Neutrophil (primary cell): ENCODE data around the gene TCF19.

Source experiments
- H3K27ac ChIP-seq: fragments of 200-600 bp; sonication (generic); 2 replicates; pipeline ENCODE4 v1.5.1; 2016; ENCODE audit warnings: mild to moderate bottlenecking, moderate library complexity
- H3K27me3 ChIP-seq: fragments of 200-600 bp; sonication (generic); 2 replicates; pipeline ENCODE4 v1.6.0; 2016; ENCODE audit warnings: mild to moderate bottlenecking
- H3K36me3 ChIP-seq: fragments of 200-600 bp; sonication (generic); 2 replicates; pipeline ENCODE4 v1.5.1; 2017
- H3K4me1 ChIP-seq, 2 experiments: fragments of 200-600 bp in 1 of 2; sonication (generic) in 1 of 2; 1 replicate in 1 of 2; 2 replicates in 1 of 2; pipeline versions ENCODE4 v1.5.1 to v1.6.1; 2013 to 2016; ENCODE audit warnings: low read depth in 1 of 2, low read length in 1 of 2, mild to moderate bottlenecking in 1 of 2, moderate library complexity in 1 of 2; ENCODE audit not compliant: control insufficient read depth in 1 of 2, insufficient read depth in 1 of 2
- H3K4me3 ChIP-seq, 2 experiments: fragments of 200-600 bp in 1 of 2; sonication (generic) in 1 of 2; 1 replicate in 1 of 2; 2 replicates in 1 of 2; pipeline ENCODE4 v1.5.1; 2013 to 2016; ENCODE audit warnings: low read depth in 1 of 2, low read length in 1 of 2, mild to moderate bottlenecking in 1 of 2, moderate library complexity in 1 of 2
- H3K9me3 ChIP-seq: fragments of 200-600 bp; sonication (generic); 2 replicates; pipeline ENCODE4 v1.5.1; 2016
- CTCF ChIP-seq: fragments of 200-600 bp; sonication (generic); IDR thresholded peaks from 2 replicates; pipeline ENCODE4 v1.5.1; 2016; ENCODE audit warnings: antibody characterized with exemption

TCF19 gene

GRCh38 chr6:31171931-31172905, 13.8 kb downstream of the TCF19 start:
- no peak for TF ChIP-seq CTCF
- H3K27me3 ChIP-seq = no peaks in the 10 kb centered on the region
- no peaks in the 10 kb centered on the region for H3K36me3 ChIP-seq
- H3K9me3 ChIP-seq = no peaks in the 10 kb centered on the region
- H3K4me3 ChIP-seq = no peak overlapping the region
- H3K4me1 ChIP-seq = no peaks in the 10 kb centered on the region
- no peak overlapping the region for H3K27ac ChIP-seq

GRCh38 chr6:31172973-31173384, 14.6 kb downstream of the TCF19 start:
- Histone ChIP-seq H3K4me1 (no peaks in the 10 kb centered on the region), H3K36me3 (no peaks in the 10 kb centered on the region), H3K27ac (no peak overlapping the region), H3K27me3 (no peaks in the 10 kb centered on the region), H3K9me3 (no peaks in the 10 kb centered on the region), H3K4me3 (no peak overlapping the region)
- TF ChIP-seq CTCF = no peak

GRCh38 chr6:31173406-31173805, 15.0 kb downstream of the TCF19 start:
- Histone ChIP-seq H3K4me1 (no peaks in the 10 kb centered on the region), H3K4me3 (no peak overlapping the region), H3K27ac (no peak overlapping the region), H3K27me3 (no peaks in the 10 kb centered on the region), H3K36me3 (no peaks in the 10 kb centered on the region), H3K9me3 (no peaks in the 10 kb centered on the region)
- no peak for TF ChIP-seq CTCF

GRCh38 chr6:31174378-31174777, 16.0 kb downstream of the TCF19 start:
- TF ChIP-seq CTCF = no peak

GRCh38 chr6:31175971-31176370, 17.6 kb downstream of the TCF19 start:
- H3K4me3 ChIP-seq = no peak overlapping the region

More at GRCh38 chr6:31174378-31174777, 16.0 kb downstream of the TCF19 start:
- no peaks in the 10 kb centered on the region for H3K36me3 ChIP-seq
- no peak overlapping the region for H3K4me3 ChIP-seq
- no peak overlapping the region for H3K27ac ChIP-seq
- no peaks in the 10 kb centered on the region for H3K27me3 ChIP-seq
- H3K4me1 ChIP-seq = no peaks in the 10 kb centered on the region
- no peaks in the 10 kb centered on the region for H3K9me3 ChIP-seq

More at GRCh38 chr6:31175971-31176370, 17.6 kb downstream of the TCF19 start:
- H3K9me3 ChIP-seq = no peaks in the 10 kb centered on the region
- no peaks in the 10 kb centered on the region for H3K36me3 ChIP-seq
- no peaks in the 10 kb centered on the region for H3K27me3 ChIP-seq
- H3K4me1 ChIP-seq = no peaks in the 10 kb centered on the region
- H3K27ac ChIP-seq = no peak overlapping the region
- TF ChIP-seq CTCF = no peak
